Cortex of kidney (tissue), 1 donor: ENCODE results near the gene MAK.
"Not testable (repeated sequence)": the region's sequence is repeated elsewhere in the genome, so short reads cannot be mapped to it uniquely, and the experiment has no call there.

Experiments
- DNase-seq: peaks from one replicate; lab custom pipeline; 2025; lab: John Stamatoyannopoulos, UW

The MAK gene

GRCh38 chr6:10853849-10854300 is 15.5 kb upstream of the MAK start:
- not testable (repeated sequence) for DNase-seq

GRCh38 chr6:10852361-10852960 is 14.1 kb upstream of the MAK start:
- no peak for DNase-seq

GRCh38 chr6:10850728-10851127 is 12.4 kb upstream of the MAK start:
- DNase-seq, result no peak

GRCh38 chr6:10849901-10850300 is 11.6 kb upstream of the MAK start:
- no peak for DNase-seq

GRCh38 chr6:10847684-10848083 is 9.3 kb upstream of the MAK start:
- no peak for DNase-seq

GRCh38 chr6:10843554-10843953 is 5.2 kb upstream of the MAK start:
- no peak for DNase-seq

- DNase-seq, result no peak
These were observed 525 bp upstream of the MAK start for GRCh38 chr6:10838794-10839333.

GRCh38 chr6:10837622-10837994 is 731 bp downstream of the MAK start:
- no peak for DNase-seq

GRCh38 chr6:10837009-10837621 is 1.2 kb downstream of the MAK start:
- DNase-seq, result no peak

- no peak for DNase-seq
These were observed 3.5 kb downstream of the MAK start for GRCh38 chr6:10834823-10835222.

- no peak for DNase-seq
These were observed 6.7 kb downstream of the MAK start for GRCh38 chr6:10831609-10832008.

- DNase-seq, result no peak
These were observed 13.5 kb downstream of the MAK start for GRCh38 chr6:10824819-10825218.

- DNase-seq, result no peak
These were observed 14.0 kb downstream of the MAK start for GRCh38 chr6:10824297-10824696.

- not testable (repeated sequence) for DNase-seq
These were observed 24.2 kb downstream of the MAK start for GRCh38 chr6:10814176-10814575.

- DNase-seq, result no peak
These were observed 29.2 kb downstream of the MAK start for GRCh38 chr6:10809098-10809497.

- DNase-seq, result no peak
These were observed 30.0 kb downstream of the MAK start for GRCh38 chr6:10808376-10808775.

- DNase-seq, result no peak
These were observed 37.0 kb downstream of the MAK start for GRCh38 chr6:10801224-10801848.

GRCh38 chr6:10800810-10801209 is 37.5 kb downstream of the MAK start:
- no peak for DNase-seq

GRCh38 chr6:10794239-10794638 is 44.1 kb downstream of the MAK start:
- no peak for DNase-seq

- DNase-seq, result no peak
These were observed 44.6 kb downstream of the MAK start for GRCh38 chr6:10793695-10794094.

GRCh38 chr6:10793035-10793434 is 45.3 kb downstream of the MAK start:
- no peak for DNase-seq

- no peak for DNase-seq
These were observed 46.2 kb downstream of the MAK start for GRCh38 chr6:10792101-10792500.

- no peak for DNase-seq
These were observed 46.7 kb downstream of the MAK start for GRCh38 chr6:10791673-10792072.
